ENCODE results near the gene ANK2. TPM values are rescaled to one million over a fixed set of nuclear protein-coding genes. Genes with fewer than 3 reads are reported as not detected.

ANK2 gene
- total and polyA plus RNA-seq, 2 of the 13 experiments (the other 11 are each of a cell fraction or from before 2014, with no cell fraction given) = 2.7 to 15.1 TPM

GRCh38 chr4:113404167-113404571 is 354.7 kb downstream of the ANK2 start (continued):
- TF ChIP-seq KLF9 (CRISPR knock-in tag; IDR thresholded peaks at IDR 0.05; ENCODE audit: low read depth) = no peak
- peak; percentile 50 for TF ChIP-seq TCF7 (IDR thresholded peaks at IDR 0.05; ENCODE audit: low read depth)
- peak; percentile 43; the same call in 1 of the 2 replicates for TF ChIP-seq ELF4 (CRISPR knock-in tag; IDR thresholded peaks at IDR 0.05; ENCODE audit: borderline replicate concordance)
- TF ChIP-seq SP5 (CRISPR knock-in tag; IDR thresholded peaks at IDR 0.05; ENCODE audit: borderline replicate concordance, low read depth) = 0 out of 2 replicates have a peak, but pooled peaks have one; percentile 12
- TF ChIP-seq, protein P1, sequence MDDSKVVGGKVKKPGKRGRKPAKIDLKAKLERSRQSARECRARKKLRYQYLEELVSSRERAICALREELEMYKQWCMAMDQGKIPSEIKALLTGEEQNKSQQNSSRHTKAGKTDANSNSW (CRISPR knock-in tag; IDR thresholded peaks at IDR 0.05; ENCODE audit: borderline replicate concordance) = no peak
- peak; percentile 89 for TF ChIP-seq NR2F6 (IDR thresholded peaks at IDR 0.05)
- peak; percentile 95 for TF ChIP-seq NR2F6 (CRISPR knock-in tag; IDR thresholded peaks at IDR 0.05)
- TF ChIP-seq, protein P2, sequence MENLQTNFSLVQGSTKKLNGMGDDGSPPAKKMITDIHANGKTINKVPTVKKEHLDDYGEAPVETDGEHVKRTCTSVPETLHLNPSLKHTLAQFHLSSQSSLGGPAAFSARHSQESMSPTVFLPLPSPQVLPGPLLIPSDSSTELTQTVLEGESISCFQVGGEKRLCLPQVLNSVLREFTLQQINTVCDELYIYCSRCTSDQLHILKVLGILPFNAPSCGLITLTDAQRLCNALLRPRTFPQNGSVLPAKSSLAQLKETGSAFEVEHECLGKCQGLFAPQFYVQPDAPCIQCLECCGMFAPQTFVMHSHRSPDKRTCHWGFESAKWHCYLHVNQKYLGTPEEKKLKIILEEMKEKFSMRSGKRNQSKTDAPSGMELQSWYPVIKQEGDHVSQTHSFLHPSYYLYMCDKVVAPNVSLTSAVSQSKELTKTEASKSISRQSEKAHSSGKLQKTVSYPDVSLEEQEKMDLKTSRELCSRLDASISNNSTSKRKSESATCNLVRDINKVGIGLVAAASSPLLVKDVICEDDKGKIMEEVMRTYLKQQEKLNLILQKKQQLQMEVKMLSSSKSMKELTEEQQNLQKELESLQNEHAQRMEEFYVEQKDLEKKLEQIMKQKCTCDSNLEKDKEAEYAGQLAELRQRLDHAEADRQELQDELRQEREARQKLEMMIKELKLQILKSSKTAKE (CRISPR knock-in tag; IDR thresholded peaks at IDR 0.05; ENCODE audit: borderline replicate concordance) = 0 out of 2 replicates have a peak, but pooled peaks have one; percentile 18
- TF ChIP-seq TEAD3 (CRISPR knock-in tag; optimal IDR thresholded peaks at IDR 0.05; ENCODE audit: borderline replicate concordance) = peak; percentile 96
- TF ChIP-seq, protein P3, sequence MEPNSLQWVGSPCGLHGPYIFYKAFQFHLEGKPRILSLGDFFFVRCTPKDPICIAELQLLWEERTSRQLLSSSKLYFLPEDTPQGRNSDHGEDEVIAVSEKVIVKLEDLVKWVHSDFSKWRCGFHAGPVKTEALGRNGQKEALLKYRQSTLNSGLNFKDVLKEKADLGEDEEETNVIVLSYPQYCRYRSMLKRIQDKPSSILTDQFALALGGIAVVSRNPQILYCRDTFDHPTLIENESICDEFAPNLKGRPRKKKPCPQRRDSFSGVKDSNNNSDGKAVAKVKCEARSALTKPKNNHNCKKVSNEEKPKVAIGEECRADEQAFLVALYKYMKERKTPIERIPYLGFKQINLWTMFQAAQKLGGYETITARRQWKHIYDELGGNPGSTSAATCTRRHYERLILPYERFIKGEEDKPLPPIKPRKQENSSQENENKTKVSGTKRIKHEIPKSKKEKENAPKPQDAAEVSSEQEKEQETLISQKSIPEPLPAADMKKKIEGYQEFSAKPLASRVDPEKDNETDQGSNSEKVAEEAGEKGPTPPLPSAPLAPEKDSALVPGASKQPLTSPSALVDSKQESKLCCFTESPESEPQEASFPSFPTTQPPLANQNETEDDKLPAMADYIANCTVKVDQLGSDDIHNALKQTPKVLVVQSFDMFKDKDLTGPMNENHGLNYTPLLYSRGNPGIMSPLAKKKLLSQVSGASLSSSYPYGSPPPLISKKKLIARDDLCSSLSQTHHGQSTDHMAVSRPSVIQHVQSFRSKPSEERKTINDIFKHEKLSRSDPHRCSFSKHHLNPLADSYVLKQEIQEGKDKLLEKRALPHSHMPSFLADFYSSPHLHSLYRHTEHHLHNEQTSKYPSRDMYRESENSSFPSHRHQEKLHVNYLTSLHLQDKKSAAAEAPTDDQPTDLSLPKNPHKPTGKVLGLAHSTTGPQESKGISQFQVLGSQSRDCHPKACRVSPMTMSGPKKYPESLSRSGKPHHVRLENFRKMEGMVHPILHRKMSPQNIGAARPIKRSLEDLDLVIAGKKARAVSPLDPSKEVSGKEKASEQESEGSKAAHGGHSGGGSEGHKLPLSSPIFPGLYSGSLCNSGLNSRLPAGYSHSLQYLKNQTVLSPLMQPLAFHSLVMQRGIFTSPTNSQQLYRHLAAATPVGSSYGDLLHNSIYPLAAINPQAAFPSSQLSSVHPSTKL (CRISPR knock-in tag; IDR thresholded peaks at IDR 0.05) = peak; percentile 95
- no peak for TF ChIP-seq ZBTB21 (CRISPR knock-in tag; IDR thresholded peaks at IDR 0.05)
- TF ChIP-seq, protein P4, sequence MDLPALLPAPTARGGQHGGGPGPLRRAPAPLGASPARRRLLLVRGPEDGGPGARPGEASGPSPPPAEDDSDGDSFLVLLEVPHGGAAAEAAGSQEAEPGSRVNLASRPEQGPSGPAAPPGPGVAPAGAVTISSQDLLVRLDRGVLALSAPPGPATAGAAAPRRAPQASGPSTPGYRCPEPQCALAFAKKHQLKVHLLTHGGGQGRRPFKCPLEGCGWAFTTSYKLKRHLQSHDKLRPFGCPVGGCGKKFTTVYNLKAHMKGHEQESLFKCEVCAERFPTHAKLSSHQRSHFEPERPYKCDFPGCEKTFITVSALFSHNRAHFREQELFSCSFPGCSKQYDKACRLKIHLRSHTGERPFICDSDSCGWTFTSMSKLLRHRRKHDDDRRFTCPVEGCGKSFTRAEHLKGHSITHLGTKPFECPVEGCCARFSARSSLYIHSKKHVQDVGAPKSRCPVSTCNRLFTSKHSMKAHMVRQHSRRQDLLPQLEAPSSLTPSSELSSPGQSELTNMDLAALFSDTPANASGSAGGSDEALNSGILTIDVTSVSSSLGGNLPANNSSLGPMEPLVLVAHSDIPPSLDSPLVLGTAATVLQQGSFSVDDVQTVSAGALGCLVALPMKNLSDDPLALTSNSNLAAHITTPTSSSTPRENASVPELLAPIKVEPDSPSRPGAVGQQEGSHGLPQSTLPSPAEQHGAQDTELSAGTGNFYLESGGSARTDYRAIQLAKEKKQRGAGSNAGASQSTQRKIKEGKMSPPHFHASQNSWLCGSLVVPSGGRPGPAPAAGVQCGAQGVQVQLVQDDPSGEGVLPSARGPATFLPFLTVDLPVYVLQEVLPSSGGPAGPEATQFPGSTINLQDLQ (CRISPR knock-in tag; IDR thresholded peaks at IDR 0.05) = no peak
- 0 out of 2 replicates have a peak, but pooled peaks have one; percentile 57 for TF ChIP-seq ZSCAN29 (CRISPR knock-in tag; conservative IDR thresholded peaks at IDR 0.05)
- no peak for TF ChIP-seq HIC2 (CRISPR knock-in tag; IDR thresholded peaks at IDR 0.05; ENCODE audit: low read depth)
- TF ChIP-seq ZNF710 (CRISPR knock-in tag; IDR thresholded peaks at IDR 0.05; ENCODE audit: borderline replicate concordance) = peak; percentile 94
- TF ChIP-seq ZNF251 (CRISPR knock-in tag; IDR thresholded peaks at IDR 0.05) = no peak
- TF ChIP-seq ZNF263 (CRISPR knock-in tag; IDR thresholded peaks at IDR 0.05) = peak; percentile 59
- TF ChIP-seq YY1 (IDR thresholded peaks at IDR 0.05; ENCODE audit: insufficient read depth, insufficient replicate concordance, low read depth, low read length) = no peak
